Keratinocyte (primary cell): ENCODE data around the gene SPRED2. TPM values are rescaled to one million over a fixed set of nuclear protein-coding genes. Genes with fewer than 3 reads are reported as not detected.

Experiments used
- DNase-seq: peaks from one replicate; pipeline ENCODE4 v3.0.0-alpha.2; 2011; ENCODE audit warnings: low read depth, missing footprints, low spot score
- FAIRE-seq: peaks from 2 replicates; lab custom pipeline; 2011; peaks lifted over from hg19 to GRCh38; lab: Jason Lieb, UNC
- H2AFZ ChIP-seq: 2 replicates; pipeline ENCODE4 v1.6.0; 2012; ENCODE audit warnings: low read length, control low read depth, inconsistent platforms; ENCODE audit not compliant: control insufficient read depth
- H3K27ac ChIP-seq: 2 replicates; pipeline ENCODE4 v1.5.1; 2011; ENCODE audit warnings: low read length; ENCODE audit not compliant: control insufficient read depth, insufficient read depth
- H3K27me3 ChIP-seq: 3 replicates; pipeline ENCODE4 v1.6.0; 2011; ENCODE audit warnings: low read length; ENCODE audit not compliant: control insufficient read depth, insufficient read depth; ENCODE audit errors: extremely low read depth
- H3K36me3 ChIP-seq, 2 experiments: 2 replicates in 1 of 2; 3 replicates in 1 of 2; pipeline ENCODE4 v1.5.1; 2011; ENCODE audit warnings: low read length in 2 of 2, mild to moderate bottlenecking in 1 of 2; ENCODE audit not compliant: control insufficient read depth in 2 of 2, insufficient read depth in 2 of 2; ENCODE audit errors: extremely low read depth in 1 of 2
- H3K4me1 ChIP-seq: 3 replicates; pipeline ENCODE4 v1.5.1; 2011; ENCODE audit warnings: low read length; ENCODE audit not compliant: control insufficient read depth, insufficient read depth; ENCODE audit errors: extremely low read depth
- H3K4me2 ChIP-seq: 3 replicates; pipeline ENCODE4 v1.6.0; 2011; ENCODE audit warnings: low read depth, low read length; ENCODE audit not compliant: control insufficient read depth, insufficient read depth; ENCODE audit errors: extremely low read depth
- H3K4me3 ChIP-seq, 3 experiments: fragments of 200-600 bp in 1 of 3; sonication (generic) in 1 of 3; 2 replicates in 2 of 3; 3 replicates in 1 of 3; pipeline ENCODE4 v1.5.1; 2011 to 2016; ENCODE audit warnings: low read length in 3 of 3, mild to moderate bottlenecking in 3 of 3, control low read depth in 2 of 3, inconsistent platforms in 1 of 3, low read depth in 1 of 3, mixed read lengths in 1 of 3, mixed run types in 1 of 3, moderate library complexity in 1 of 3; ENCODE audit not compliant: control insufficient read depth in 2 of 3, insufficient read depth in 2 of 3; ENCODE audit errors: extremely low read depth in 1 of 3
- H3K79me2 ChIP-seq: 2 replicates; pipeline ENCODE4 v1.6.0; 2012; ENCODE audit warnings: low read length; ENCODE audit not compliant: control insufficient read depth, insufficient read depth
- H3K9ac ChIP-seq: 3 replicates; pipeline ENCODE4 v1.6.0; 2011; ENCODE audit warnings: low read length; ENCODE audit not compliant: control insufficient read depth, insufficient read depth; ENCODE audit errors: extremely low read depth
- H3K9me1 ChIP-seq: 3 replicates; pipeline ENCODE4 v1.6.0; 2011; ENCODE audit warnings: low read length; ENCODE audit not compliant: control insufficient read depth, insufficient read depth; ENCODE audit errors: extremely low read depth
- H3K9me3 ChIP-seq: 2 replicates; pipeline ENCODE4 v1.5.1; 2012; ENCODE audit warnings: low read depth, low read length; ENCODE audit not compliant: control insufficient read depth
- H4K20me1 ChIP-seq: 3 replicates; pipeline ENCODE4 v1.6.0; 2011; ENCODE audit warnings: low read length; ENCODE audit not compliant: control insufficient read depth, insufficient read depth; ENCODE audit errors: extremely low read depth
- EZH2 ChIP-seq: IDR thresholded peaks from one replicate; pipeline ENCODE4 v1.6.1; 2012; ENCODE audit warnings: inconsistent platforms, mild to moderate bottlenecking, low read length, moderate library complexity
- dilution Hi-C: fragments of 300-500 bp; cut with MboI; formaldehyde crosslinking; loops from one replicate; pipeline ENCODE4 v1.7.0; 2020; ENCODE audit warnings: low sequenced_read_pairs; ENCODE audit not compliant: extremely low pct_ligation_motif_present
- polyA plus RNA-seq, 5 experiments: library from polyadenylated mRNA; depleted of rRNA in 3 of 5; stranded (reverse) in 3 of 5; stranded (forward) in 1 of 5; unstranded in 1 of 5; fragments of >200 nt; gene quantifications; 1 replicate in 1 of 5; 2 replicates in 3 of 5; 3 replicates in 1 of 5; pipeline versions ENCODE4 v1.2.1 to v1.2.3, GENCODE V29; 2011 to 2012; ENCODE audit warnings: missing spikeins in 2 of 5, low read depth in 1 of 5, low replicate concordance in 1 of 5
- TF ChIP-seq, protein P1 (sequence below), 3 experiments: IDR thresholded peaks in 1 of 3; conservative IDR thresholded peaks in 1 of 3; optimal IDR thresholded peaks in 1 of 3; 2 replicates in 2 of 3; 3 replicates in 1 of 3; pipeline versions ENCODE3 to v1.5.1; 2011; ENCODE audit warnings: low read length in 3 of 3, mild to moderate bottlenecking in 3 of 3, moderate library complexity in 2 of 3, control low read depth in 1 of 3, inconsistent platforms in 1 of 3; ENCODE audit not compliant: insufficient read depth in 2 of 3; ENCODE audit errors: extremely low read depth in 1 of 3

The SPRED2 gene
- polyA plus RNA-seq, 1 donor (not counting 4 experiments of a cell fraction or from before 2014, with no cell fraction given): 26.8 TPM

DNA sequence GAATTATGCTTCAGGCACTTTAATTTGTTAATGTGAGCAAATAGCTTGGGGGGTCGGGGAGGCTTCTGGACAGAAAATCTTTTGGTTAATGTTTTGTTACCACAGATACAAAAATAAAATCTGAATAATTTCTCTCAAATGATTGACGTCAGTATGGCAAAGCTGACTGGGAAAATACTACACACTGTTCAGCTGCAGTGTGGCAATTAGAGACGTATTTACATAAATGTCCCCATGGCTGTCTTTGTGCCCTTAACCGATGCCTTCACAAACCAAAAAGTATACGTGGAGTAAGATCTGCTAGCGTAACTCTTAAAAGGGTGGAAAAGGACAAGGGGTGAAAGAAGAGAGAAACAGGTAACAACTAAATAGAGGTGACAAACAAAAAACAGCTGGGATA lies 121.3 kb downstream of the SPRED2 start:
- dilution Hi-C loops: no loop called here
- Histone ChIP-seq H3K9ac (no peak overlapping the region), H4K20me1 (no peaks in the 10 kb centered on the region), H3K4me1 (peaks cover 16% of the 10 kb centered on the region), H3K9me1 (no peaks in the 10 kb centered on the region), H3K27ac (no peak overlapping the region), H3K9me3 (no peaks in the 10 kb centered on the region), H3K4me2 (no peak overlapping the region), H2AFZ (no peak overlapping the region), H3K79me2 (peaks cover 14% of the 10 kb centered on the region), H3K36me3 (peaks cover 34 to 41% of the 10 kb centered on the region in 2 experiments), H3K27me3 (no peaks in the 10 kb centered on the region), H3K4me3 (no peak overlapping the region)
- DNase-seq (no peak), FAIRE-seq (no peak)
- TF ChIP-seq, protein P1, sequence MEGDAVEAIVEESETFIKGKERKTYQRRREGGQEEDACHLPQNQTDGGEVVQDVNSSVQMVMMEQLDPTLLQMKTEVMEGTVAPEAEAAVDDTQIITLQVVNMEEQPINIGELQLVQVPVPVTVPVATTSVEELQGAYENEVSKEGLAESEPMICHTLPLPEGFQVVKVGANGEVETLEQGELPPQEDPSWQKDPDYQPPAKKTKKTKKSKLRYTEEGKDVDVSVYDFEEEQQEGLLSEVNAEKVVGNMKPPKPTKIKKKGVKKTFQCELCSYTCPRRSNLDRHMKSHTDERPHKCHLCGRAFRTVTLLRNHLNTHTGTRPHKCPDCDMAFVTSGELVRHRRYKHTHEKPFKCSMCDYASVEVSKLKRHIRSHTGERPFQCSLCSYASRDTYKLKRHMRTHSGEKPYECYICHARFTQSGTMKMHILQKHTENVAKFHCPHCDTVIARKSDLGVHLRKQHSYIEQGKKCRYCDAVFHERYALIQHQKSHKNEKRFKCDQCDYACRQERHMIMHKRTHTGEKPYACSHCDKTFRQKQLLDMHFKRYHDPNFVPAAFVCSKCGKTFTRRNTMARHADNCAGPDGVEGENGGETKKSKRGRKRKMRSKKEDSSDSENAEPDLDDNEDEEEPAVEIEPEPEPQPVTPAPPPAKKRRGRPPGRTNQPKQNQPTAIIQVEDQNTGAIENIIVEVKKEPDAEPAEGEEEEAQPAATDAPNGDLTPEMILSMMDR (optimal IDR thresholded peaks at IDR 0.05 in 1 of 3, IDR thresholded peaks at IDR 0.05 in 1 of 3, conservative IDR thresholded peaks at IDR 0.05 in 1 of 3; ENCODE audit: extremely low read depth in 1 of 3, insufficient read depth in 2 of 3, low read length in 3 of 3): no peak
- no peak for TF ChIP-seq EZH2

DNA sequence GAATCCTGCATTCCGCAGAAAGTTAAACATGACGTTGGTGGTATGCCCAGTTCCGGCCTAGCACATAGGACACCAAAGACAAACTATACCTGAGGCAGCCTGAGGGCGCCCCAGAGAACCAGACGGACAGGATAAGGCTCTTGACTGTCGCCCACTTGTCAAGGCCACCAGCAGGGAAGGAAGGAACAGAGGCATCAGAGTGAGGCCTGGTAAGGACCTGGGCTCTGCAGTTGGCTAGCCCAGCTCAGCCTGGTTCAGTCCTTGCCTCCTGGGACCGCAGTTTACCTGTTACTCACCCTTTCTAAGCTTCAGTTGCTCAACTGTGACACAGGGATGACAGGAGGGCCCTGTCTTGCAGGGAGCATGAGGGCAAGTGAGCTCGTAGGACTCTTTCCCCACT lies 122.7 kb downstream of the SPRED2 start:
- no peak overlapping the region for H3K4me3 ChIP-seq
- dilution Hi-C loops: no loop called here
- H3K4me2 ChIP-seq: no peak overlapping the region
- FAIRE-seq: no peak
- H3K36me3 ChIP-seq: peaks cover 36 to 37% of the 10 kb centered on the region in 2 experiments
- H3K79me2 ChIP-seq: peaks cover 14% of the 10 kb centered on the region
- no peaks in the 10 kb centered on the region for H3K27me3 ChIP-seq
- H3K9me1 ChIP-seq: no peaks in the 10 kb centered on the region
- no peaks in the 10 kb centered on the region for H3K9me3 ChIP-seq
- no peak overlapping the region for H3K27ac ChIP-seq
- no peak overlapping the region for H2AFZ ChIP-seq
- no peak for DNase-seq
- H3K4me1 ChIP-seq: peaks cover 3% of the 10 kb centered on the region
- no peak overlapping the region for H3K9ac ChIP-seq
- H4K20me1 ChIP-seq: no peaks in the 10 kb centered on the region
- TF ChIP-seq, protein P1 (optimal IDR thresholded peaks at IDR 0.05 in 1 of 3, IDR thresholded peaks at IDR 0.05 in 1 of 3, conservative IDR thresholded peaks at IDR 0.05 in 1 of 3; ENCODE audit: extremely low read depth in 1 of 3, insufficient read depth in 2 of 3, low read length in 3 of 3): no peak
- TF ChIP-seq EZH2: no peak
